CD14-positive monocyte (primary cell): ENCODE results near the gene DOCK1. TPM values are rescaled to one million over a fixed set of nuclear protein-coding genes. Genes with fewer than 3 reads are reported as not detected.

ENCODE experiments used
- DNase-seq, 3 donors: peaks; one replicate each; pipeline ENCODE4 v3.0.0-alpha.2; 2011 to 2022
- H2AFZ ChIP-seq: 2 replicates; pipeline ENCODE4 v1.6.0; 2012; ENCODE audit warnings: mild to moderate bottlenecking, low read depth, low read length, inconsistent platforms; ENCODE audit not compliant: insufficient read depth, poor library complexity, severe bottlenecking
- H3K27ac ChIP-seq, 2 donors: 1 replicate in 1 of 2; 2 replicates in 1 of 2; pipeline ENCODE4 v1.5.1; 2012 to 2013; ENCODE audit warnings: low read length in 2 of 2, control low read depth in 1 of 2, inconsistent platforms in 1 of 2, low read depth in 1 of 2, mild to moderate bottlenecking in 1 of 2
- H3K27me3 ChIP-seq, 2 donors: one replicate each; pipeline versions ENCODE4 v1.6.0 to v1.6.1; 2011 to 2013; ENCODE audit warnings: low read length in 2 of 2; ENCODE audit not compliant: control insufficient read depth in 2 of 2, insufficient read depth in 2 of 2
- H3K36me3 ChIP-seq, 2 donors: replicated peaks in 1 of 2; 1 replicate in 1 of 2; 2 replicates in 1 of 2; pipeline versions ENCODE4 v1.5.1 to v1.6.1; 2012 to 2013; ENCODE audit warnings: low read length in 2 of 2, control low read depth in 1 of 2, inconsistent platforms in 1 of 2, mild to moderate bottlenecking in 1 of 2; ENCODE audit not compliant: insufficient read depth in 2 of 2, control insufficient read depth in 1 of 2
- H3K4me1 ChIP-seq, 2 donors: 1 replicate in 1 of 2; 2 replicates in 1 of 2; pipeline versions ENCODE4 v1.5.1 to v1.6.1; 2012 to 2013; ENCODE audit warnings: low read length in 2 of 2, control low read depth in 1 of 2, inconsistent platforms in 1 of 2, mild to moderate bottlenecking in 1 of 2, moderate library complexity in 1 of 2; ENCODE audit not compliant: insufficient read depth in 2 of 2, control insufficient read depth in 1 of 2
- H3K4me2 ChIP-seq: replicated peaks from 2 replicates; pipeline ENCODE3; 2012; ENCODE audit warnings: low read length, moderate library complexity, mild to moderate bottlenecking; ENCODE audit not compliant: poor library complexity, severe bottlenecking; ENCODE audit errors: extremely low read depth
- H3K4me3 ChIP-seq, 3 experiments: fragments of 200-600 bp in 1 of 3; sonication (generic) in 1 of 3; replicated peaks in 1 of 3; 1 replicate in 2 of 3; 2 replicates in 1 of 3; pipeline ENCODE4 v1.5.1; 2011 to 2013; ENCODE audit warnings: low read length in 3 of 3, mild to moderate bottlenecking in 3 of 3, control low read depth in 2 of 3, low read depth in 2 of 3, inconsistent platforms in 1 of 3, moderate library complexity in 1 of 3
- H3K79me2 ChIP-seq: 2 replicates; pipeline ENCODE4 v1.6.0; 2012; ENCODE audit warnings: mild to moderate bottlenecking, control low read depth, inconsistent platforms, low read length, moderate library complexity; ENCODE audit not compliant: insufficient read depth
- H3K9ac ChIP-seq: 2 replicates; pipeline ENCODE4 v1.6.0; 2017; ENCODE audit warnings: low read length, mild to moderate bottlenecking; ENCODE audit not compliant: insufficient read depth, poor library complexity, severe bottlenecking
- H3K9me3 ChIP-seq, 2 donors: replicated peaks in 1 of 2; 1 replicate in 1 of 2; 2 replicates in 1 of 2; pipeline versions ENCODE4 v1.5.1 to v1.6.1; 2012 to 2013; ENCODE audit warnings: low read length in 2 of 2, control low read depth in 1 of 2; ENCODE audit not compliant: control insufficient read depth in 1 of 2, insufficient read depth in 1 of 2
- H4K20me1 ChIP-seq: 2 replicates; pipeline ENCODE4 v1.6.0; 2012; ENCODE audit warnings: mild to moderate bottlenecking, low read length, control low read depth, moderate library complexity; ENCODE audit not compliant: insufficient read depth
- H3K27ac Mint-ChIP-seq, 7 donors: one replicate each; pipeline ENCODE4 v1.8.0; 2020; ENCODE audit warnings: mild to moderate bottlenecking in 7 of 7, mixed read lengths in 7 of 7, moderate library complexity in 6 of 7, inconsistent platforms in 2 of 7
- H3K27me3 Mint-ChIP-seq, 3 donors: one replicate each; pipeline ENCODE4 v1.8.0; 2021 to 2022; ENCODE audit warnings: low read depth in 3 of 3, mild to moderate bottlenecking in 3 of 3, mixed read lengths in 3 of 3, moderate library complexity in 3 of 3, inconsistent platforms in 1 of 3
- H3K36me3 Mint-ChIP-seq, 2 donors: one replicate each; pipeline ENCODE4 v1.8.0; 2020; ENCODE audit warnings: mixed read lengths in 2 of 2, inconsistent platforms in 1 of 2, mild to moderate bottlenecking in 1 of 2
- H3K4me1 Mint-ChIP-seq: one replicate; pipeline ENCODE4 v1.8.0; 2020; ENCODE audit warnings: mild to moderate bottlenecking, mixed read lengths
- H3K4me3 Mint-ChIP-seq, 2 donors: one replicate each; pipeline ENCODE4 v1.8.0; 2020; ENCODE audit warnings: mild to moderate bottlenecking in 2 of 2, mixed read lengths in 2 of 2, moderate library complexity in 1 of 2
- H3K9me3 Mint-ChIP-seq, 7 donors: one replicate each; pipeline ENCODE4 v1.8.0; 2020 to 2022; ENCODE audit warnings: mixed read lengths in 7 of 7, mild to moderate bottlenecking in 6 of 7, moderate library complexity in 6 of 7, inconsistent platforms in 2 of 7
- WGBS: methylation state at CpG from one replicate; pipeline ENCODE4 v1.1.5; 2013; ENCODE audit warnings: missing lambda C conversion rate; ENCODE audit not compliant: insufficient coverage; 5-methylcytosine and 5-hydroxymethylcytosine counted together
- intact Hi-C, 2 donors: fragments of 100-400 bp; cut with micrococcal nuclease; formaldehyde crosslinking; loops; one replicate each; pipeline versions ENCODE4 v1.15.0 to v1.15.1; 2023
- polyA plus RNA-seq, 3 donors: library from polyadenylated mRNA; depleted of rRNA in 1 of 3; unstranded in 2 of 3; stranded (reverse) in 1 of 3; fragments of 300-500 nt in 2 of 3; fragments of >200 nt in 1 of 3; fragmentation: Illumina TruSeq in 2 of 3; gene quantifications; 1 replicate in 2 of 3; 2 replicates in 1 of 3; pipeline ENCODE4 v1.2.3, GENCODE V29; 2012 to 2021
- TF ChIP-seq, protein P1 (sequence below): fragments of 200-600 bp; IDR thresholded peaks from one replicate; pipeline ENCODE4 v1.8.0; 2022; ENCODE audit warnings: antibody characterized with exemption, mild to moderate bottlenecking

The DOCK1 gene
- polyA plus RNA-seq, 3 donors = 0.31 to 0.35 TPM; not detected in 1

DNA sequence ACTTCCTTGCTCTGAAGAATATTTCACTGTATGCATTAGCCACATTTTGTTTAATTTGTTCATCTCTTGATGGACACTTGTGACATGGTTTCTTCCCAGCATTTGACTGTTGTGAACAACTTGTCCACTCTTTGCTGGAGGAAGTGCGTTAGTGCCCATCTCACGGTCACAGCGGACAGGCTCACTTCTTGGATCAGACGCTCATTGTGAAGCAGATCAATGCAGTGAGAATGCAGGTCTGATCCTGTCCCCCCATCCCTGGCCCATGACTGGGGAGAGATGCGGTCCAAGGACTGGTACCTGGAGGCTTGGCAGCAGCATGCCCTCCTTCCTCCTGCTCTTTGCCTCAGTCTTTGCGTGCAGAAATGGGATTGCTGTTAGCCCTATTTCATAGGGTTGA lies 41.5 kb downstream of the DOCK1 start:
- Histone ChIP-seq H3K4me1 (no peaks in the 10 kb centered on the region), H3K79me2 (no peaks in the 10 kb centered on the region), H3K27me3 (no peaks in the 10 kb centered on the region), H3K27ac (no peak overlapping the region), H3K4me2 (no peak overlapping the region), H3K36me3 (no peaks in the 10 kb centered on the region), H3K9ac (no peak overlapping the region), H4K20me1 (no peaks in the 10 kb centered on the region), H3K4me3 (no peak overlapping the region), H2AFZ (no peak overlapping the region), H3K9me3 (peaks cover 47 to 48% of the 10 kb centered on the region in 2 donors)
- H3K27ac Mint-ChIP-seq = no peak overlapping the region
- no peaks in the 10 kb centered on the region for H3K36me3 Mint-ChIP-seq
- no peaks in the 10 kb centered on the region for H3K4me1 Mint-ChIP-seq
- H3K27me3 Mint-ChIP-seq = peaks cover 0 to 2% (median 0%) of the 10 kb centered on the region in 3 donors
- DNase-seq = no peak
- intact Hi-C loops = no loop called here
- TF ChIP-seq, protein P1, sequence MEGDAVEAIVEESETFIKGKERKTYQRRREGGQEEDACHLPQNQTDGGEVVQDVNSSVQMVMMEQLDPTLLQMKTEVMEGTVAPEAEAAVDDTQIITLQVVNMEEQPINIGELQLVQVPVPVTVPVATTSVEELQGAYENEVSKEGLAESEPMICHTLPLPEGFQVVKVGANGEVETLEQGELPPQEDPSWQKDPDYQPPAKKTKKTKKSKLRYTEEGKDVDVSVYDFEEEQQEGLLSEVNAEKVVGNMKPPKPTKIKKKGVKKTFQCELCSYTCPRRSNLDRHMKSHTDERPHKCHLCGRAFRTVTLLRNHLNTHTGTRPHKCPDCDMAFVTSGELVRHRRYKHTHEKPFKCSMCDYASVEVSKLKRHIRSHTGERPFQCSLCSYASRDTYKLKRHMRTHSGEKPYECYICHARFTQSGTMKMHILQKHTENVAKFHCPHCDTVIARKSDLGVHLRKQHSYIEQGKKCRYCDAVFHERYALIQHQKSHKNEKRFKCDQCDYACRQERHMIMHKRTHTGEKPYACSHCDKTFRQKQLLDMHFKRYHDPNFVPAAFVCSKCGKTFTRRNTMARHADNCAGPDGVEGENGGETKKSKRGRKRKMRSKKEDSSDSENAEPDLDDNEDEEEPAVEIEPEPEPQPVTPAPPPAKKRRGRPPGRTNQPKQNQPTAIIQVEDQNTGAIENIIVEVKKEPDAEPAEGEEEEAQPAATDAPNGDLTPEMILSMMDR = no peak
- no peak overlapping the region for H3K4me3 Mint-ChIP-seq
- WGBS = 100% methylated on average over 6 of the region's 6 CpGs
- peaks cover 0 to 10% (median 6%) of the 10 kb centered on the region in 7 donors for H3K9me3 Mint-ChIP-seq

- no peaks in the 10 kb centered on the region for H4K20me1 ChIP-seq
- no peak overlapping the region for H3K4me3 Mint-ChIP-seq
- H3K27me3 Mint-ChIP-seq = peaks cover 0 to 2% (median 0%) of the 10 kb centered on the region in 3 donors
- TF ChIP-seq, protein P1 = no peak
- H3K9me3 Mint-ChIP-seq = peaks cover 0 to 9% (median 3%) of the 10 kb centered on the region in 7 donors
- H3K36me3 Mint-ChIP-seq = no peaks in the 10 kb centered on the region
- DNase-seq = no peak
- intact Hi-C loops = no loop called here
- WGBS = 90% methylated on average over 9 of the region's 13 CpGs
- H3K79me2 ChIP-seq = no peaks in the 10 kb centered on the region
- no peak overlapping the region for H2AFZ ChIP-seq
- H3K27me3 ChIP-seq = no peaks in the 10 kb centered on the region
- no peak overlapping the region for H3K4me3 ChIP-seq
- peaks cover 53 to 66% of the 10 kb centered on the region in 2 donors for H3K9me3 ChIP-seq
- no peaks in the 10 kb centered on the region for H3K4me1 Mint-ChIP-seq
- H3K36me3 ChIP-seq = no peaks in the 10 kb centered on the region
- no peaks in the 10 kb centered on the region for H3K4me1 ChIP-seq
- no peak overlapping the region for H3K4me2 ChIP-seq
- no peak overlapping the region for H3K27ac ChIP-seq
- no peak overlapping the region for H3K9ac ChIP-seq
- H3K27ac Mint-ChIP-seq = no peak overlapping the region
These were observed 43.3 kb downstream of the DOCK1 start for GRCh38 chr10:126948355-126949160.
